Endothelial cell of umbilical vein (primary cell): ENCODE data around the gene EFNA2. TPM values are rescaled to one million over a fixed set of nuclear protein-coding genes. Genes with fewer than 3 reads are reported as not detected.

Experiments used
- BruUV-seq: library from RNA; stranded (reverse); fragments of 400-500 nt; replicated peaks from 2 replicates; lab custom pipeline; 2021; lab: Mats Ljungman, UMichigan
- CTCF ChIA-PET: fragments of 300-600, 350-600 bp; sonication (Branson Sonifier 250); formaldehyde crosslinking; loops from one replicate; lab custom pipeline; 2021; ENCODE audit warnings: antibody characterized with exemption, inconsistent platforms; lab: Charles Lee
- POLR2A ChIA-PET: fragments of 300-600, 350-600 bp; sonication (Branson Sonifier 250); formaldehyde crosslinking; loops from one replicate; lab custom pipeline; 2021; ENCODE audit warnings: antibody characterized with exemption, inconsistent platforms; lab: Charles Lee
- DNase-seq: peaks from one replicate; pipeline ENCODE4 v3.0.0-alpha.2; 2011; ENCODE audit warnings: low read depth, low spot score
- FAIRE-seq: peaks from 2 replicates; lab custom pipeline; 2011; peaks lifted over from hg19 to GRCh38; lab: Jason Lieb, UNC
- H2AFZ ChIP-seq: 2 replicates; pipeline ENCODE4 v1.6.0; 2012; ENCODE audit warnings: low read depth, low read length, control low read depth, inconsistent platforms
- H3K27ac ChIP-seq: 2 replicates; pipeline ENCODE4 v1.5.1; 2011; ENCODE audit warnings: low read depth, mild to moderate bottlenecking, control low read depth, low read length, moderate library complexity; ENCODE audit not compliant: insufficient read depth
- H3K27me3 ChIP-seq, 2 experiments: 2 replicates each; pipeline versions ENCODE4 v1.6.0 to v1.6.1; 2011; ENCODE audit warnings: low read length in 2 of 2, mixed read lengths in 1 of 2; ENCODE audit not compliant: control insufficient read depth in 2 of 2, insufficient read depth in 2 of 2
- H3K36me3 ChIP-seq, 2 experiments: 2 replicates in 1 of 2; 3 replicates in 1 of 2; pipeline ENCODE4 v1.5.1; 2011; ENCODE audit warnings: low read length in 2 of 2, mild to moderate bottlenecking in 1 of 2, moderate library complexity in 1 of 2; ENCODE audit not compliant: control insufficient read depth in 2 of 2, insufficient read depth in 2 of 2; ENCODE audit errors: extremely low read depth in 1 of 2
- H3K4me1 ChIP-seq: 3 replicates; pipeline ENCODE4 v1.5.1; 2011; ENCODE audit warnings: mild to moderate bottlenecking, low read length; ENCODE audit not compliant: control insufficient read depth, insufficient read depth; ENCODE audit errors: extremely low read depth
- H3K4me2 ChIP-seq: 2 replicates; pipeline ENCODE4 v1.6.1; 2011; ENCODE audit warnings: low read length, control low read depth, mixed read lengths; ENCODE audit not compliant: insufficient read depth
- H3K4me3 ChIP-seq, 3 experiments: fragments of 200-600 bp in 1 of 3; sonication (generic), shearing (Covaris generic) in 1 of 3; replicated peaks in 1 of 3; 2 replicates each; pipeline ENCODE4 v1.5.1; 2011 to 2016; ENCODE audit warnings: control low read depth in 3 of 3, low read length in 3 of 3, mild to moderate bottlenecking in 2 of 3, inconsistent platforms in 1 of 3, low read depth in 1 of 3, moderate library complexity in 1 of 3; ENCODE audit not compliant: insufficient read depth in 1 of 3
- H3K79me2 ChIP-seq: 2 replicates; pipeline ENCODE4 v1.6.0; 2012; ENCODE audit warnings: low read length, inconsistent platforms; ENCODE audit not compliant: control insufficient read depth, insufficient read depth
- H3K9ac ChIP-seq: replicated peaks from 2 replicates; pipeline ENCODE3; 2011; ENCODE audit warnings: low read length, control low read depth; ENCODE audit not compliant: insufficient read depth; ENCODE audit errors: extremely low read depth
- H3K9me1 ChIP-seq: replicated peaks from 3 replicates; pipeline ENCODE4 v1.6.0; 2011; ENCODE audit warnings: mild to moderate bottlenecking, low read length; ENCODE audit not compliant: control insufficient read depth, insufficient read depth; ENCODE audit errors: extremely low read depth
- H3K9me3 ChIP-seq: replicated peaks from 2 replicates; pipeline ENCODE4 v1.5.1; 2012; ENCODE audit warnings: low read length, inconsistent platforms; ENCODE audit not compliant: control insufficient read depth, insufficient read depth
- H4K20me1 ChIP-seq: replicated peaks from 2 replicates; pipeline ENCODE3; 2011; ENCODE audit warnings: mild to moderate bottlenecking, low read length; ENCODE audit not compliant: control insufficient read depth, insufficient read depth; ENCODE audit errors: extremely low read depth
- CTCF ChIP-seq, 2 donors: IDR thresholded peaks; 1 replicate in 1 of 2; 2 replicates in 1 of 2; pipeline ENCODE4 v1.5.1; 2011; ENCODE audit warnings: low read length in 2 of 2, mild to moderate bottlenecking in 2 of 2, moderate library complexity in 2 of 2, control low read depth in 1 of 2, inconsistent platforms in 1 of 2, low read depth in 1 of 2; ENCODE audit not compliant: insufficient read depth in 1 of 2; ENCODE audit errors: extremely low read depth in 1 of 2
- FOS ChIP-seq: IDR thresholded peaks from 2 replicates; pipeline ENCODE4 v1.6.1; 2011; ENCODE audit warnings: mild to moderate bottlenecking, low read length, moderate library complexity, borderline replicate concordance; ENCODE audit not compliant: insufficient read depth
- JUN ChIP-seq: IDR thresholded peaks from 2 replicates; pipeline ENCODE4 v1.6.1; 2011; ENCODE audit warnings: borderline replicate concordance, low read depth; ENCODE audit not compliant: insufficient read length, insufficient read depth
- MAX ChIP-seq: IDR thresholded peaks from 2 replicates; pipeline ENCODE4 v1.6.1; 2011; ENCODE audit not compliant: insufficient read depth, insufficient read length
- POLR2A ChIP-seq: IDR thresholded peaks from 2 replicates; pipeline ENCODE4 v1.6.1; 2012; ENCODE audit warnings: low read depth, mild to moderate bottlenecking, control low read depth, low read length
- POLR2AphosphoS5 ChIP-seq: IDR thresholded peaks from 2 replicates; pipeline ENCODE4 v1.6.1; 2012; ENCODE audit warnings: low read depth, mild to moderate bottlenecking, control low read depth, low read length, moderate library complexity; ENCODE audit not compliant: insufficient read depth
- dilution Hi-C: fragments of 300-500 bp; cut with MboI; formaldehyde crosslinking; loops from one replicate; pipeline ENCODE4 v1.15.0; 2019; ENCODE audit warnings: low sequenced_read_pairs; ENCODE audit not compliant: extremely low pct_ligation_motif_present
- intact Hi-C: fragments of 100-400 bp; cut with micrococcal nuclease; formaldehyde crosslinking; loops from one replicate; pipeline ENCODE4 v1.10.0; 2022
- polyA plus RNA-seq, 4 experiments: library from polyadenylated mRNA; depleted of rRNA in 3 of 4; stranded (reverse) in 3 of 4; unstranded in 1 of 4; fragments of >200 nt; gene quantifications; 2 replicates each; pipeline versions ENCODE4 v1.2.1 to v1.2.3, GENCODE V29; 2011 to 2012; ENCODE audit warnings: missing spikeins in 1 of 4
- total RNA-seq: library from RNA; stranded (reverse); gene quantifications from 2 replicates; pipeline ENCODE4 v1.2.3, GENCODE V29; 2021

The EFNA2 gene
- total and polyA plus RNA-seq, 2 donors (not counting 3 experiments of a cell fraction or from before 2014, with no cell fraction given), result 0.52 to 1.1 TPM

GRCh38 chr19:1254530-1255185 lies 31.0 kb upstream of the EFNA2 start:
- FAIRE-seq (no peak), DNase-seq (no peak)
- TF ChIP-seq CTCF (IDR thresholded peaks at IDR 0.05; ENCODE audit: extremely low read depth in 1 of 2, insufficient read depth in 1 of 2, low read depth in 1 of 2, low read length in 2 of 2), result no peak
- TF ChIP-seq POLR2AphosphoS5, result no peak
- no peak for TF ChIP-seq MAX
- no peak for TF ChIP-seq FOS
- no peak for TF ChIP-seq JUN
- peak; percentile 19 for TF ChIP-seq POLR2A
- Histone ChIP-seq H4K20me1 (no peaks in the 10 kb centered on the region), H3K9me1 (no peaks in the 10 kb centered on the region), H3K4me1 (peaks cover 39% of the 10 kb centered on the region), H3K4me3 (no peak overlapping the region), H3K4me2 (no peak overlapping the region), H2AFZ (no peak overlapping the region), H3K9me3 (no peaks in the 10 kb centered on the region), H3K27me3 (no peaks in the 10 kb centered on the region), H3K27ac (no peak overlapping the region), H3K36me3 (peaks cover 29 to 36% of the 10 kb centered on the region in 2 experiments), H3K79me2 (peaks cover 63% of the 10 kb centered on the region), H3K9ac (no peak overlapping the region)
- dilution Hi-C loops (no loop called here), intact Hi-C loops (no loop called here)
- ChIA-PET CTCF (interaction anchor here (0.7 to 2.2 kb wide), 3 partner anchors 10 to 12 kb away, joined by 6 to 89 read pairs (median 10); no protein-coding TSS in a partner anchor), POLR2A (interaction anchor here (1.1 to 2.2 kb wide), 2 partner anchors 12 to 15 kb away, joined by 5 to 34 read pairs; partner anchors contain the start of gene CIRBP)
- no TSS peak for BruUV-seq
